Skeletal muscle cell (primary cell): ENCODE data around the gene TTLL5.

Experiments used
- DNase-seq: peaks from one replicate; pipeline ENCODE4 v3.0.0-alpha.2; 2010; ENCODE audit warnings: low read depth
- H3K4me3 ChIP-seq: 2 replicates; pipeline ENCODE4 v1.5.1; 2011; ENCODE audit warnings: low read depth, mild to moderate bottlenecking, control low read depth, low read length, moderate library complexity

TTLL5 gene

GRCh38 chr14:75660630-75661498, at the start of gene TTLL5, which contains the start of gene ERG28:
TTLL5 (plus strand) TSS chr14:75661246; CDS start chr14:75663150, 1,904 bp downstream.
ERG28 (minus strand) TSS chr14:75660876; CDS start chr14:75657502, 3,374 bp downstream.
- peak; percentile 96 for DNase-seq
- peak within 1 kb of the TSS; percentile 94 for H3K4me3 ChIP-seq

GRCh38 chr14:75612157-75612556, 48.9 kb upstream of the TTLL5 start:
- no peak for DNase-seq

GRCh38 chr14:75614179-75614578, 46.9 kb upstream of the TTLL5 start:
- H3K4me3 ChIP-seq = no peak overlapping the region
- DNase-seq = no peak

More at GRCh38 chr14:75612157-75612556, 48.9 kb upstream of the TTLL5 start:
- no peak overlapping the region for H3K4me3 ChIP-seq

GRCh38 chr14:75615200-75615599, 45.8 kb upstream of the TTLL5 start:
- no peak for DNase-seq
- H3K4me3 ChIP-seq = no peak overlapping the region

GRCh38 chr14:75619548-75619947, 41.5 kb upstream of the TTLL5 start:
- H3K4me3 ChIP-seq = no peak overlapping the region
- no peak for DNase-seq

GRCh38 chr14:75625034-75625433, 36.0 kb upstream of the TTLL5 start:
- no peak overlapping the region for H3K4me3 ChIP-seq
- no peak for DNase-seq

- no peak overlapping the region for H3K4me3 ChIP-seq
- DNase-seq = no peak
These were observed 34.6 kb upstream of the TTLL5 start for GRCh38 chr14:75626396-75626795.

- DNase-seq = no peak
- no peak overlapping the region for H3K4me3 ChIP-seq
These were observed 34.2 kb upstream of the TTLL5 start for GRCh38 chr14:75626863-75627262.

GRCh38 chr14:75627406-75627805, 33.6 kb upstream of the TTLL5 start:
- no peak for DNase-seq
- no peak overlapping the region for H3K4me3 ChIP-seq

- no peak overlapping the region for H3K4me3 ChIP-seq
- DNase-seq = no peak
These were observed 32.2 kb upstream of the TTLL5 start for GRCh38 chr14:75628816-75629215.

GRCh38 chr14:75630695-75631452, 30.2 kb upstream of the TTLL5 start:
- DNase-seq = no peak
- H3K4me3 ChIP-seq = no peak overlapping the region

- H3K4me3 ChIP-seq = no peak overlapping the region
- DNase-seq = peak; percentile 52
These were observed 29.6 kb upstream of the TTLL5 start for GRCh38 chr14:75631453-75631831.

- no peak overlapping the region for H3K4me3 ChIP-seq
- no peak for DNase-seq
These were observed 26.2 kb upstream of the TTLL5 start for GRCh38 chr14:75634848-75635247.

GRCh38 chr14:75636100-75636692, 24.9 kb upstream of the TTLL5 start:
- no peak overlapping the region for H3K4me3 ChIP-seq
- DNase-seq = no peak

- H3K4me3 ChIP-seq = no peak overlapping the region
- DNase-seq = no peak
These were observed 20.2 kb upstream of the TTLL5 start for GRCh38 chr14:75640876-75641275.

GRCh38 chr14:75643985-75644384, 17.1 kb upstream of the TTLL5 start:
- DNase-seq = no peak
- H3K4me3 ChIP-seq = no peak overlapping the region

GRCh38 chr14:75645056-75645455, 16.0 kb upstream of the TTLL5 start:
- no peak overlapping the region for H3K4me3 ChIP-seq
- DNase-seq = peak; percentile 70

- no peak for DNase-seq
- no peak overlapping the region for H3K4me3 ChIP-seq
These were observed 14.3 kb upstream of the TTLL5 start for GRCh38 chr14:75646762-75647161.

GRCh38 chr14:75647640-75648039, 13.4 kb upstream of the TTLL5 start:
- DNase-seq = no peak
- no peak overlapping the region for H3K4me3 ChIP-seq
